GM23338 (cell line): ENCODE measurements around the gene TRIM8. TPM values are rescaled to one million over a fixed set of nuclear protein-coding genes. Genes with fewer than 3 reads are reported as not detected.

Experiments used
- ATAC-seq: fragments of 200-7000 bp; cut with Tn5 transposase; 3 replicates; pipeline ENCODE4 v1.9.1; 2020
- DNase-seq: peaks from one replicate; pipeline ENCODE4 v3.0.0-alpha.2; 2015; ENCODE audit warnings: low spot score
- H2AFZ ChIP-seq: fragments of 200-600 bp; sonication (generic); 2 replicates; pipeline ENCODE4 v1.8.0; 2016; ENCODE audit warnings: antibody characterized with exemption, mild to moderate bottlenecking, moderate library complexity
- H3F3A ChIP-seq: fragments of 200-600 bp; sonication (generic); replicated peaks from 2 replicates; pipeline ENCODE4 v1.8.0; 2017; ENCODE audit warnings: antibody characterized with exemption, mixed run types, low read depth
- H3K27ac ChIP-seq: fragments of 200-600 bp; sonication (generic); 2 replicates; pipeline ENCODE4 v1.6.1; 2016; ENCODE audit warnings: low read depth
- H3K27me3 ChIP-seq: fragments of 200-600 bp; sonication (generic); 2 replicates; pipeline ENCODE4 v1.8.0; 2016; ENCODE audit warnings: mild to moderate bottlenecking, mixed run types, moderate library complexity; ENCODE audit not compliant: insufficient read depth
- H3K36me3 ChIP-seq: fragments of 200-600 bp; sonication (generic); 2 replicates; pipeline ENCODE4 v1.8.0; 2016; ENCODE audit warnings: mild to moderate bottlenecking; ENCODE audit not compliant: insufficient read depth
- H3K4me1 ChIP-seq: fragments of 200-600 bp; sonication (generic); 2 replicates; pipeline ENCODE4 v1.8.0; 2016; ENCODE audit warnings: mild to moderate bottlenecking, moderate library complexity; ENCODE audit not compliant: insufficient read depth
- H3K4me2 ChIP-seq: fragments of 200-600 bp; sonication (generic); 2 replicates; pipeline ENCODE4 v1.7.1; 2017; ENCODE audit warnings: mixed run types
- H3K4me3 ChIP-seq: fragments of 200-600 bp; sonication (generic); 2 replicates; pipeline ENCODE4 v1.6.1; 2016; ENCODE audit warnings: mixed run types
- H3K79me2 ChIP-seq: fragments of 200-600 bp; sonication (generic); replicated peaks from 2 replicates; pipeline ENCODE4 v1.8.0; 2017; ENCODE audit warnings: mild to moderate bottlenecking; ENCODE audit not compliant: insufficient read depth
- H3K9me2 ChIP-seq: fragments of 200-600 bp; sonication (generic); 2 replicates; pipeline ENCODE4 v1.8.0; 2017; ENCODE audit not compliant: insufficient read depth
- H4K20me1 ChIP-seq: fragments of 200-600 bp; sonication (generic); replicated peaks from 2 replicates; pipeline ENCODE4 v1.8.0; 2017; ENCODE audit warnings: mild to moderate bottlenecking; ENCODE audit not compliant: insufficient read depth
- H3K27ac Mint-ChIP-seq: 2 replicates; pipeline ENCODE4 v1.8.0; 2020; ENCODE audit warnings: inconsistent platforms, mild to moderate bottlenecking, moderate library complexity, mixed read lengths
- H3K27me3 Mint-ChIP-seq: 3 replicates; pipeline ENCODE4 v1.8.0; 2022; ENCODE audit warnings: low read depth, mild to moderate bottlenecking, moderate library complexity, mixed read lengths, inconsistent platforms; ENCODE audit not compliant: insufficient read depth, poor library complexity
- H3K36me3 Mint-ChIP-seq: 3 replicates; pipeline ENCODE4 v1.8.0; 2021; ENCODE audit warnings: low read depth, mild to moderate bottlenecking, inconsistent platforms, moderate library complexity, mixed read lengths
- H3K4me1 Mint-ChIP-seq: 3 replicates; pipeline ENCODE4 v1.8.0; 2020; ENCODE audit warnings: mild to moderate bottlenecking, inconsistent platforms, mixed read lengths
- H3K4me3 Mint-ChIP-seq: 3 replicates; pipeline ENCODE4 v1.8.0; 2021; ENCODE audit warnings: moderate library complexity, mild to moderate bottlenecking, inconsistent platforms, mixed read lengths
- H3K9me3 Mint-ChIP-seq: 3 replicates; pipeline ENCODE4 v1.8.0; 2020; ENCODE audit warnings: moderate library complexity, mild to moderate bottlenecking, inconsistent platforms, mixed read lengths
- CTCF ChIP-seq, 2 experiments: fragments of 200-600 bp in 1 of 2; sonication (generic) in 1 of 2; conservative IDR thresholded peaks; 2 replicates each; pipeline versions ENCODE4 v1.5.1 to v1.6.1; 2016 to 2017; ENCODE audit warnings: antibody characterized with exemption in 2 of 2, low read depth in 2 of 2, mild to moderate bottlenecking in 2 of 2, moderate library complexity in 1 of 2
- ETS1 ChIP-seq: IDR thresholded peaks from 2 replicates; pipeline ENCODE4 v1.6.1; 2016; ENCODE audit warnings: antibody characterized with exemption
- NANOG ChIP-seq: IDR thresholded peaks from 2 replicates; pipeline ENCODE4 v1.6.1; 2016; ENCODE audit warnings: antibody characterized with exemption, borderline replicate concordance
- POLR2AphosphoS5 ChIP-seq: IDR thresholded peaks from 2 replicates; pipeline ENCODE4 v1.6.1; 2016; ENCODE audit warnings: antibody characterized with exemption, low read depth
- STAT1 ChIP-seq: IDR thresholded peaks from one replicate; pipeline ENCODE4 v1.6.1; 2016; ENCODE audit warnings: antibody characterized with exemption; ENCODE audit not compliant: unreplicated experiment
- ZNF114 ChIP-seq: fragments of 250-450 bp; sonication (Bioruptor Pico); IDR thresholded peaks from 2 replicates; pipeline ENCODE4 v1.5.0; 2020; ENCODE audit warnings: mild to moderate bottlenecking, moderate library complexity
- ZNF462 ChIP-seq: fragments of 250-450 bp; sonication (Bioruptor Pico); IDR thresholded peaks from 2 replicates; pipeline ENCODE4 v1.5.0; 2020; ENCODE audit warnings: mild to moderate bottlenecking, moderate library complexity
- long read RNA-seq: library from polyadenylated mRNA; unstranded; transcript quantifications from one replicate; pipeline ENCODE4 v2.0.0, GENCODE V29; 2020; ENCODE audit not compliant: unreplicated experiment
- polyA plus RNA-seq: library from polyadenylated mRNA; unstranded; fragments of >200 nt; fragmentation: Nextera tagmentation; extraction: Ambion mirVana; gene quantifications from 2 replicates; pipeline ENCODE4 v1.2.1, GENCODE V29; 2016
- total RNA-seq: library from RNA; depleted of rRNA; stranded (reverse); fragments of >200 nt; shearing (Covaris generic); gene quantifications from 2 replicates; pipeline ENCODE4 v1.2.3, GENCODE V29; 2014; rRNA removed

TRIM8 gene
- total RNA-seq, result 33.4 and 36.7 TPM in 2 replicates
- 15.1 and 20.2 TPM in 2 replicates for polyA plus RNA-seq
- long read RNA-seq, full-length matches to known transcripts, result 1 of 3 reads
- long read RNA-seq, partial matches to known transcripts, result 0 of 3 reads
- long read RNA-seq, other reads (novel, unspliced or antisense), result 2 of 3 reads

GRCh38 chr10:102644066-102644645 lies at the start of gene TRIM8:
TSS of gene TRIM8 (plus strand) at chr10:102644479. CDS start at chr10:102644618, 139 bp downstream.
- H3K36me3 Mint-ChIP-seq, result no peaks in the 10 kb centered on the region; the same call in 2 of the 3 replicates
- H3K27ac Mint-ChIP-seq, result no peak within 1 kb of the TSS; the same call in 1 of the 2 replicates
- Histone ChIP-seq H3K27ac (peak within 1 kb of the TSS; percentile 92), H3F3A (peaks cover 12% of the 10 kb centered on the region; the same call in 1 of the 2 replicates), H3K79me2 (peaks cover 41% of the 10 kb centered on the region), H3K4me3 (peak within 1 kb of the TSS; percentile 86), H3K4me1 (peaks cover 18% of the 10 kb centered on the region), H3K36me3 (no peaks in the 10 kb centered on the region), H3K9me2 (no peaks in the 10 kb centered on the region), H3K27me3 (0 out of 2 replicates have a peak, but pooled peaks cover 3% of the 10 kb centered on the region), H2AFZ (peak within 1 kb of the TSS; percentile 47), H4K20me1 (peaks cover 13% of the 10 kb centered on the region; the same call in 1 of the 2 replicates), H3K4me2 (peak within 1 kb of the TSS; percentile 95)
- H3K4me3 Mint-ChIP-seq, result peak within 1 kb of the TSS; percentile 95
- peak; percentile 67 for DNase-seq
- H3K27me3 Mint-ChIP-seq, result peaks cover 25% of the 10 kb centered on the region
- peaks cover 33% of the 10 kb centered on the region for H3K4me1 Mint-ChIP-seq
- H3K9me3 Mint-ChIP-seq, result no peaks in the 10 kb centered on the region
- ATAC-seq, result peak; percentile 1; the same call in 2 of the 3 replicates
- TF ChIP-seq ZNF462 (CRISPR knock-in tag), result no peak
- TF ChIP-seq ETS1, result no peak
- no peak for TF ChIP-seq NANOG
- no peak for TF ChIP-seq STAT1
- TF ChIP-seq ZNF114 (CRISPR knock-in tag), result no peak
- TF ChIP-seq CTCF (conservative IDR thresholded peaks at IDR 0.05; ENCODE audit: low read depth in 2 of 2), result no peak
- TF ChIP-seq POLR2AphosphoS5, result no peak
